ENCODE measurements around the gene AGFG2. TPM values are rescaled to one million over a fixed set of nuclear protein-coding genes. Genes with fewer than 3 reads are reported as not detected.

The AGFG2 gene
- total and polyA plus RNA-seq, 2 of the 13 experiments (the other 11 are each of a cell fraction or from before 2014, with no cell fraction given) = 125 to 132 TPM

GRCh38 chr7:100586266-100587025, 47.4 kb downstream of the AGFG2 start, which contains the start of gene FBXO24 (continued):
- TF ChIP-seq JARID2 (CRISPR knock-in tag; IDR thresholded peaks at IDR 0.05; ENCODE audit: insufficient replicate concordance) (no peak), ZNF572 (CRISPR knock-in tag; IDR thresholded peaks at IDR 0.05) (no peak), ZNF780A (CRISPR knock-in tag; IDR thresholded peaks at IDR 0.05) (no peak), ATF7 (IDR thresholded peaks at IDR 0.05) (no peak), ATF7 (CRISPR knock-in tag; IDR thresholded peaks at IDR 0.05) (no peak), HIC2 (CRISPR knock-in tag; IDR thresholded peaks at IDR 0.05; ENCODE audit: low read depth) (no peak), XBP1 (CRISPR knock-in tag; IDR thresholded peaks at IDR 0.05) (no peak), MEIS1 (CRISPR knock-in tag; IDR thresholded peaks at IDR 0.05; ENCODE audit: borderline replicate concordance) (no peak), DRAP1 (CRISPR knock-in tag; IDR thresholded peaks at IDR 0.05) (peak; percentile 68; the same call in 1 of the 2 replicates), ZNF441 (CRISPR knock-in tag; IDR thresholded peaks at IDR 0.05; ENCODE audit: borderline replicate concordance) (no peak), ZNF550 (CRISPR knock-in tag; IDR thresholded peaks at IDR 0.05; ENCODE audit: borderline replicate concordance) (no peak), SMAD1 (CRISPR knock-in tag; IDR thresholded peaks at IDR 0.05; ENCODE audit: borderline replicate concordance, low read depth) (no peak), ATF2 (CRISPR knock-in tag; IDR thresholded peaks at IDR 0.05) (no peak), PAX8 (CRISPR knock-in tag; IDR thresholded peaks at IDR 0.05; ENCODE audit: borderline replicate concordance) (no peak), ZNF776 (CRISPR knock-in tag; IDR thresholded peaks at IDR 0.05) (no peak), SRSF1 (optimal IDR thresholded peaks at IDR 0.05; ENCODE audit: low read depth, low read length) (peak; percentile 41), HNF4G (IDR thresholded peaks at IDR 0.05; ENCODE audit: borderline replicate concordance, low read depth, low read length) (no peak), HNF4G (CRISPR knock-in tag; IDR thresholded peaks at IDR 0.05; ENCODE audit: borderline replicate concordance, low read depth) (no peak), ZNF615 (CRISPR knock-in tag; IDR thresholded peaks at IDR 0.05; ENCODE audit: borderline replicate concordance) (no peak), ZNF382 (CRISPR knock-in tag; IDR thresholded peaks at IDR 0.05; ENCODE audit: borderline replicate concordance) (no peak), ZNF607 (CRISPR knock-in tag; IDR thresholded peaks at IDR 0.05; ENCODE audit: borderline replicate concordance) (0 out of 2 replicates have a peak, but pooled peaks have one; percentile 3), HDAC2 (CRISPR knock-in tag; IDR thresholded peaks at IDR 0.05) (0 out of 2 replicates have a peak, but pooled peaks have one; percentile 0), SMC3 (IDR thresholded peaks at IDR 0.05; ENCODE audit: low read length) (no peak), ZNF75D (CRISPR knock-in tag; IDR thresholded peaks at IDR 0.05; ENCODE audit: borderline replicate concordance) (no peak), ZNF543 (CRISPR knock-in tag; IDR thresholded peaks at IDR 0.05) (no peak), MTA3 (CRISPR knock-in tag; IDR thresholded peaks at IDR 0.05) (no peak), WIZ (CRISPR knock-in tag; IDR thresholded peaks at IDR 0.05) (no peak), ZNF556 (CRISPR knock-in tag; IDR thresholded peaks at IDR 0.05; ENCODE audit: borderline replicate concordance) (no peak; the same call in 1 of the 2 replicates), SIN3A (IDR thresholded peaks at IDR 0.05; ENCODE audit: borderline replicate concordance, low read depth, low read length) (0 out of 2 replicates have a peak, but pooled peaks have one; percentile 49)
